ENCODE data around the gene PRPF19.

Gene PRPF19

DNA sequence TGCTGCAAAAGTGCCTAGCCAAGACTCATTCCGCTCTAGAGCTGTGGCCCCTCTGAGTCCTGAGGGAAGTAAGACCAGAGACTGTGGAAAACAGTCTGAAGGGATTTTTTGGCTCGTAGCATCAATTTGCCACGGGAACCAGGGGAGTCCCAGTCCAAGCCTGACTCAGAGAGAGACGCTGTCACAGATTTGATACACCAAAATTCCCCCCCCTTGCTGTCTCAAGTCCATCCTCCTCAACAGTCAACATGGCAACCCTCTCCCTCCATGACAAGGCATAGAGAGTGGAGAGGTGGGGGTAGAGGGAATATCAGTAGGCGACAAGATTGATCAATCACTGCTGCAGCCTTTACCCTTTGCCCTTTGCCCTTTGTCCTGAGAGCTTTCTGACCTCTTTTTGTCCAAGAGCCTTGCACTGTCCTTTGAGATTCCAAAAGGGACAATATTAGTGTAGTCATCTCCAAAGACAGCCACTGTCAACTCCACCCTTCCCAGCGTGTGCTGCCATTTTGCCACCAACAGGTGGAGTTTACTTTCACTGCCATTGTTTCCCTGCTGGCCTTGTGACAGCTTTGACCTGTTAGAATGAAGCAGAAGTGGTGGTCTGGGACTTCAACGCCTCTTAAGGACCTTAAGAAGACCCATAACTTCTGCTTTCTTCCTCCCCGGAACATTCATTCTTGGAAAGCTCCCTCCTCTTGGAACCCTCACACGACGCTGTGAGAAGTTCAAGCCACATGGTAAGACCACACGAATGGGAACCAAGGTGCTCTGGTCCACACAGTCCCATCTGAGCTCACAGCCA is 38.3 kb upstream of the PRPF19 start:
- Mint-ChIP-seq H3K4me1 (ENCODE audit: low read depth) (peaks cover 6% of the 10 kb centered on the region), H3K9me3 (no peaks in the 10 kb centered on the region), H3K27me3 (ENCODE audit: low read depth) (peaks cover 20% of the 10 kb centered on the region), H3K36me3 (ENCODE audit: low read depth) (no peaks in the 10 kb centered on the region), H3K27ac (no peak overlapping the region), H3K4me3 (no peak overlapping the region)
- no peak for DNase-seq (ENCODE audit: low spot score)

DNA sequence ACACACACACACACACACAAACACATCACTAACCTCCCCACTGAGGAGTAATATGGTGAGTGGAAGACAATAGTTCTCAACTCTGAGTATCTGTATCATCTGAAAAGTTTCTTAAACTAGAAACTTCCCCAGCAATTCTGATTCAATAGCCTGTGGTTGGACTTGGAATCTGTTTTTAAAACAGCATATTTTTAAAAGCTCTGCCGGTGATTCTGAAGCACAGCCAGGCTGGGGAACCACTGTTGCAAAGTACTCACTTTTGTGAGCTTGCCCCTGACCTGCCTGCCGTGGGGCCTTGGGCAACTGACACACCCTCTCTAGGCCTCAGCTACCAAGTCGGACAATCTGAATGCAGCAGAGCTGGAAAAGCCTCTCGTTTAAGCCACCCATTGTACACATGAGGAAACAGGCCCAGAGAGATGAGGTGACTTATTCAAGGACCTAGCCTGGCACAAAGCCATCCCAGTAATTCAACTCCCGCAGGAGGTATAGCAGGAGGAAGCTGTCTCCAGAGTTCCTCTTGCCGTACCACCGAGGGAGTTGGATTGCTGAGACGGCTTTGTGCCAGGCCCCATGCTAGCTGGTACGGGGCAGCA is 36.7 kb upstream of the PRPF19 start:
- Mint-ChIP-seq H3K4me1 (ENCODE audit: low read depth) (peaks cover 6% of the 10 kb centered on the region), H3K27me3 (ENCODE audit: low read depth) (peaks cover 6% of the 10 kb centered on the region), H3K36me3 (ENCODE audit: low read depth) (no peaks in the 10 kb centered on the region), H3K4me3 (no peak overlapping the region), H3K9me3 (no peaks in the 10 kb centered on the region), H3K27ac (no peak overlapping the region)
- no peak for DNase-seq (ENCODE audit: low spot score)

DNA sequence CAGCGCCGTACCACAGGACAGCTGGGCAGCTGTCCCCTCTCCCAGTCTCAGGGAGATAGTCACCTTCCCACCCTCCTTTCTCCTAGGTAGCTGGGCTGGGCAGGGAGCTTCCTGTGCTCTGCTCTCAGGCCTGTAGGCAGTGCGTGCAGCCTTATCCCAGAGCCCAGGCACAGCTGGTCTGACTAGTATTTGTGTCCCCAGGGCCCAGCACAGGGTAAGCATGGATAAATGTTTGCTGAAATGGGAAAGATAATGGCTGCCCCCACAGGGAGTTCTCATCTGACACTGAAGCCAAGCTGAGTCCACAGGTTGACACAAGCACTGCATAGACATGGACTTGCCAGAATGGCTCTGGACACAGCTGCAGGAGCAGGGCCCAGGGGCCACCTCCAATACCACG is 35.8 kb upstream of the PRPF19 start:
- Mint-ChIP-seq H3K27ac (no peak overlapping the region), H3K9me3 (no peaks in the 10 kb centered on the region), H3K36me3 (ENCODE audit: low read depth) (no peaks in the 10 kb centered on the region), H3K4me1 (ENCODE audit: low read depth) (peaks cover 6% of the 10 kb centered on the region), H3K4me3 (no peak overlapping the region), H3K27me3 (ENCODE audit: low read depth) (peaks cover 6% of the 10 kb centered on the region)
- no peak for DNase-seq (ENCODE audit: low spot score)

DNA sequence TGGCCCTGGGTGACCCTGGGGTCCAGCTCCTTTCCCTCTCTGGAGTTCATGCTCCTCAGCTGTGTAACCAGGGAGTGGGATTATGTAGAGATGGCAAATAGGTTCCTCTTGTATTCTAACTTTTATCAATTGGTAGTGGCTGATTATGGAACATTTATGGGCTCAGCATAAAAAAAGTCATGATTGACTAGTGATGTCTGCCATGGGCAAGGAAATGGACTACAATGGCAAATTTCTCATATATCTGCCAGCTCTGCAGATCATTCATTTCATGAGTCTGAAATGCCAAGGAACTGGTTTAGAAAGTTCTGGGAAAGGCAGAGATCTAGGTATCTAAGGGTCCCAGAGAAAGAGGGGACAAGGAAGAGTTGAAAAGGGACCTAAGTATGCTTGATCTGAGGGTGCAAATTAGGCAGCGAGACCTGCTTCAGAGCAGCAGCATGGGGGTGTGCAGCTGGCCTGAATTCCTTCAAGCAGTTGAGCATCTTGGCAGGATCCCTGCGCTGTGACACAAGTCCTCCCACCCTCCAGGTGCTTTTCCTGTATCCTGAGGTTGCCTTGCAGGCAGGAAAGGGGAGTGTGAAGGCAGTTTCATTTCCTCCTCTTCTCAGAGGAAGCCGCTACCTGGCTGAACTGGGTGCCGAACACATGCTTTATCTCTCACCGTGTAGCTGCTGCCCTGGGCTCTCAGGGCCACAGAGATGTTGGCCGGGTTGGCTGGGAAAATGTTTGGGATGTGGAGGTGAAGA is 35.2 kb upstream of the PRPF19 start:
- H3K36me3 Mint-ChIP-seq (ENCODE audit: low read depth), result no peaks in the 10 kb centered on the region
- no peak for DNase-seq (ENCODE audit: low spot score)
- no peaks in the 10 kb centered on the region for H3K9me3 Mint-ChIP-seq
- H3K4me1 Mint-ChIP-seq (ENCODE audit: low read depth), result peaks cover 6% of the 10 kb centered on the region
- H3K27me3 Mint-ChIP-seq (ENCODE audit: low read depth), result peaks cover 6% of the 10 kb centered on the region
- no peak overlapping the region for H3K4me3 Mint-ChIP-seq
- no peak overlapping the region for H3K27ac Mint-ChIP-seq

DNA sequence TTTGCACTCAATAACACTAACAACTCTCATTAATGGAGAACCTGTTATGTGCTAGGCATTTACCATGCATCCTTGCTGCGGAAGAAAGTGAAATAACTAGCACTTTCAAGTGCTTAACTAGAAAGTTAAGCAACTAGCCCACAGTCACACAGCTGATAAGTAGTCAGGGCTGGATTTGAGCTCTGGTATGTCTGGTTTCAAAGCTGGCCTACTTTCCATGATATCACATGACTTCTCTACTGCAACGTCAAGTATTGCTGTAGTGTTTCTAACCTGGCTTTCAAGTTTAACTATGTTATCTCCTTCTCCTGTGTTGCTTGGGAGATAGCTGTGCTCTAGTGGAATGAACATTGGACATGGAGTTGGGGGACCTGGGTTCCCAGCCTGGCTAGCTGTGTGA is 33.5 kb upstream of the PRPF19 start:
- H3K36me3 Mint-ChIP-seq (ENCODE audit: low read depth), result no peaks in the 10 kb centered on the region
- no peak for DNase-seq (ENCODE audit: low spot score)
- H3K27me3 Mint-ChIP-seq (ENCODE audit: low read depth), result no peaks in the 10 kb centered on the region
- H3K4me1 Mint-ChIP-seq (ENCODE audit: low read depth), result peaks cover 6% of the 10 kb centered on the region
- H3K27ac Mint-ChIP-seq, result no peak overlapping the region
- H3K9me3 Mint-ChIP-seq, result no peaks in the 10 kb centered on the region
- no peak overlapping the region for H3K4me3 Mint-ChIP-seq

DNA sequence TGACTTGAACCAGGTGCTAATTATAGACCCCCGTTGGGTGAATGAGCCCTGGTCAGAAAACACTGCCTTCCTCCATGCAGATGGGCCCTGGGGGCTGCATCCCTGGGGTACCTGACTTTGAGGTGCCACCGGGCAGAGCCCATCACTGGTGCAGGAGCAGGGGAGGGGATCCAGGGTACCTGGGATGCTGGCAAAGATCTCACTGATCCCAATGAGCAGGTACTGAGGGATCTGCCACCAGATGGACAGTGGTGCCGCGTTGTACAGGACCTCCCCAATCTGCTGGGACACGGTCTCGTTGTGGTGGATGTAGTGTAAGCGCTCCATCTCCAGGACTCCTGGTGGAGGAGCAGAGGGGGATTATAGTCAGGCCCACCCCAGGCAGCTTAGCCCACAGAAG is 32.9 kb upstream of the PRPF19 start:
- Mint-ChIP-seq H3K9me3 (no peaks in the 10 kb centered on the region), H3K27me3 (ENCODE audit: low read depth) (no peaks in the 10 kb centered on the region), H3K27ac (no peak overlapping the region), H3K36me3 (ENCODE audit: low read depth) (no peaks in the 10 kb centered on the region), H3K4me3 (no peak overlapping the region), H3K4me1 (ENCODE audit: low read depth) (peaks cover 6% of the 10 kb centered on the region)
- DNase-seq (ENCODE audit: low spot score), result no peak

DNA sequence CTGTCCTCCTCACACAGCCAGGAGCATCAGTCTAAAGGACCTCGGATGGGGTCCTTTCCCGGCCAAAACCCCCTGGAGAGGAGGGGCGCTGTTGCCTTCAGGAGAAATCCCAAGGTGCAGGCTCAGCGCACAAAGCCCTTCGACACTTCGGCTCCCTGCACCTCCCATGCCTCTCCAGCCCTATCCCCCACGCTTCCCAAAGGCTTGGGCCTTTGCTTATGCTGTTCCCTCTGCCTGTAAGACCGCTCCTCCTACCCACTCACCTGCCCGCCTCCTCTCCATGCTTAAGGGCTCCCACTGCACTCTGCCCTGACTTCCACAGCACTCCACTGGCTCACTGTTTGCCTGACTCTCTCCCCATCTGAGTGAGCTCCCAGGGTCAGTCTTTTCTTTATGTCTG is 32.1 kb upstream of the PRPF19 start:
- H3K4me1 Mint-ChIP-seq (ENCODE audit: low read depth), result peaks cover 6% of the 10 kb centered on the region
- H3K4me3 Mint-ChIP-seq, result no peak overlapping the region
- H3K36me3 Mint-ChIP-seq (ENCODE audit: low read depth), result no peaks in the 10 kb centered on the region
- no peaks in the 10 kb centered on the region for H3K9me3 Mint-ChIP-seq
- H3K27me3 Mint-ChIP-seq (ENCODE audit: low read depth), result no peaks in the 10 kb centered on the region
- no peak overlapping the region for H3K27ac Mint-ChIP-seq
- no peak for DNase-seq (ENCODE audit: low spot score)

DNA sequence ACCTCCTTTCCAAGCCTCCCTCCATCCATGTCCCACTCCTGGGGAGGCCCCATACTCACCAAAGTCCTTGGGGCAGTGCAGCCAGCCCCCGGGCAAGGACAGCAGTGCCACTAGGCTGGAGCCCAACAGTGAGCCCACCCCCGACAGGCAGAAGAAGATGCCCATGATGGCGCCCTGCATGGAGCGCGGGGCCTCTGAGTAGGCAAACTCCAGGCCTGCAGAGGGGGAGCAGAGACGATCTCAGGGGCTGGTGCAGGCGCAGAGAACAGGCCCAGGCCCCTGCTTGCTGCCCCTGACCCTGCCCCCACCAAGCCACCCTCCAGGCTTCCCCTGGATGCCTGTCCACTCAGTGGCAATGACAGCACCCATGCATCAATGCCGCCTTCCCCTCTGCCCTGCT is 31.4 kb upstream of the PRPF19 start:
- H3K27me3 Mint-ChIP-seq (ENCODE audit: low read depth), result no peaks in the 10 kb centered on the region

DNA sequence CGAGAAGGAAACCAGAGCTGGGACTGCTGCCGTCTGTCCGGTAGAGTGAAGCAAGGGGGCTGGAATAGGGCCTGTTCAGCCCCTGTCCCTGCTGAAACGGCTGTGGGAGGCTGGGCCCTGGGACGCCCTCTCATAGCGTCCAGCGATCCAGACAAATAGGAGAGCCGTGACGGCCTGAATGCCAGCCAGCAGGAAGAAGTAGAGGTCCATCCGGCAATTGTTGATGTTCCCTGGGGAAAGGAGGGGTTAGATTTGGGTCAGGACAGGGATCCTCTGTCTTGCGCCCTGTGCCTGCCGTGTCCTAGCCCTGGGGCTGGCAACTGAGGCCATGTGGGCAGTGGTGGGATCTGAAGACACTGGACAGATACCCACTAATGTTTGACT is 30.8 kb upstream of the PRPF19 start:
- peaks cover 6% of the 10 kb centered on the region for H3K4me1 Mint-ChIP-seq (ENCODE audit: low read depth)
- H3K9me3 Mint-ChIP-seq, result no peaks in the 10 kb centered on the region
- H3K4me3 Mint-ChIP-seq, result no peak overlapping the region
- no peak for DNase-seq (ENCODE audit: low spot score)
- H3K27ac Mint-ChIP-seq, result no peak overlapping the region
- H3K27me3 Mint-ChIP-seq (ENCODE audit: low read depth), result no peaks in the 10 kb centered on the region
- no peaks in the 10 kb centered on the region for H3K36me3 Mint-ChIP-seq (ENCODE audit: low read depth)

More for the DNA sequence above, 31.4 kb upstream of the PRPF19 start:
- no peak overlapping the region for H3K27ac Mint-ChIP-seq
- H3K9me3 Mint-ChIP-seq, result no peaks in the 10 kb centered on the region
- no peak for DNase-seq (ENCODE audit: low spot score)
- no peak overlapping the region for H3K4me3 Mint-ChIP-seq
- no peaks in the 10 kb centered on the region for H3K36me3 Mint-ChIP-seq (ENCODE audit: low read depth)
- H3K4me1 Mint-ChIP-seq (ENCODE audit: low read depth), result peaks cover 6% of the 10 kb centered on the region

DNA sequence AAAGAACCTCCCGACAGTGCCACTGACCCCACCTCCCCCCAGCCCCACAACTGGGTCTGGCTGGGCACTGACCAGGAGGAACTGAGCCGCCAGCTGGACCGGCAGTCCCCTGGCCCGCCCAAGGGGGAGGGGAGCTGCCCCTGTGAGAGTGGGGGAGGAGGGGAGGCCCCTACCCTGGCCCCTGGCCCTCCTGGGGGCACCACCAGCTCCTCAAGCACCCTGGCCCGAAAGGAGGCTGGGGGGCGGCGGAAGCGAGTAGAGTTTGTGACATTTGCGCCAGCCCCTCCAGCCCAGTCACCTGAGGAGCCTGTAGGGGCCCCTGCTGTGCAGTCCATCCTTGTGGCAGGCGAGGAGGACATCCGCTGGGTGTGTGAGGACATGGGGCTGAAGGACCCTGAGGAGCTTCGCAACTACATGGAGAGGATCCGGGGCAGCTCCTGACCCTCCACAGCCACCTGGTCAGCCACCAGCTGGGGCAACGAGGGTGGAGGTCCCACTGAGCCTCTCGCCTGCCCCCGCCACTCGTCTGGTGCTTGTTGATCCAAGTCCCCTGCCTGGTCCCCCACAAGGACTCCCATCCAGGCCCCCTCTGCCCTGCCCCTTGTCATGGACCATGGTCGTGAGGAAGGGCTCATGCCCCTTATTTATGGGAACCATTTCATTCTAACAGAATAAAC is 30.2 kb upstream of the PRPF19 start:
- no peak overlapping the region for H3K27ac Mint-ChIP-seq
- no peak overlapping the region for H3K4me3 Mint-ChIP-seq
- DNase-seq (ENCODE audit: low spot score), result no peak
- no peaks in the 10 kb centered on the region for H3K27me3 Mint-ChIP-seq (ENCODE audit: low read depth)
- peaks cover 4% of the 10 kb centered on the region for H3K4me1 Mint-ChIP-seq (ENCODE audit: low read depth)
- no peaks in the 10 kb centered on the region for H3K36me3 Mint-ChIP-seq (ENCODE audit: low read depth)
- no peaks in the 10 kb centered on the region for H3K9me3 Mint-ChIP-seq

DNA sequence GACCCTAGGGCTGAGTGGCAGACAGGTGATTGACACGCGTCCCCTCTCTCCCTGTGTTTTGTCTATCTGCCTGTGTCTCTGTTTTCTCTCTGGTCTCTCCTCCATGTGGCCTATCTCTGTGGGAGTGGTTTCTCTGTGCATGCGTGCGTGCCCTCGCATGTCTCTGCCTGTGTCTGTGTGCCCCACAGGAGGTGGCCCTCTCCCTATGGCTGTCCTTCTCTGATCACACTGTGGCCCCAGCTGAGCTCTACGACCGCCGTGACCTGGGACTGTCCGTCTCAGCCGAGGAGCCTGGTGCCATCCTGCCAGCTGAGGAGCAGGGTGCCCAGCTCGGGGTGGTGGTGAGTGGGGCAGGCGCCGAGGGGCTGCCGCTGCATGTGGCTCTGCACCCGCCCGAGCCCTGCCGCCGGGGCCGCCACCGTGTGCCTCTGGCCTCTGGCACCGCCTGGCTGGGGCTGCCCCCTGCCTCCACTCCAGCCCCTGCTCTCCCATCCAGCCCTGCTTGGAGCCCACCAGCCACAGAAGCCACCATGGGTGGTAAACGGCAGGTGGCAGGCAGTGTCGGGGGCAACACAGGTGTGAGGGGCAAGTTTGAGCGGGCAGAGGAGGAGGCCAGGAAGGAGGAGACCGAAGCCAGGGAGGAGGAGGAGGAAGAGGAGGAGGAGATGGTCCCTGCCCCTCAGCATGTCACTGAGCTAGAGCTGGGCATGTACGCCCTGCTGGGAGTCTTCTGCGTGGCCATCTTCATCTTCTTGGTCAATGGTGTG is 29.5 kb upstream of the PRPF19 start:
- Mint-ChIP-seq H3K9me3 (no peaks in the 10 kb centered on the region), H3K4me1 (ENCODE audit: low read depth) (no peaks in the 10 kb centered on the region)
- DNase-seq (ENCODE audit: low spot score), result no peak

DNA sequence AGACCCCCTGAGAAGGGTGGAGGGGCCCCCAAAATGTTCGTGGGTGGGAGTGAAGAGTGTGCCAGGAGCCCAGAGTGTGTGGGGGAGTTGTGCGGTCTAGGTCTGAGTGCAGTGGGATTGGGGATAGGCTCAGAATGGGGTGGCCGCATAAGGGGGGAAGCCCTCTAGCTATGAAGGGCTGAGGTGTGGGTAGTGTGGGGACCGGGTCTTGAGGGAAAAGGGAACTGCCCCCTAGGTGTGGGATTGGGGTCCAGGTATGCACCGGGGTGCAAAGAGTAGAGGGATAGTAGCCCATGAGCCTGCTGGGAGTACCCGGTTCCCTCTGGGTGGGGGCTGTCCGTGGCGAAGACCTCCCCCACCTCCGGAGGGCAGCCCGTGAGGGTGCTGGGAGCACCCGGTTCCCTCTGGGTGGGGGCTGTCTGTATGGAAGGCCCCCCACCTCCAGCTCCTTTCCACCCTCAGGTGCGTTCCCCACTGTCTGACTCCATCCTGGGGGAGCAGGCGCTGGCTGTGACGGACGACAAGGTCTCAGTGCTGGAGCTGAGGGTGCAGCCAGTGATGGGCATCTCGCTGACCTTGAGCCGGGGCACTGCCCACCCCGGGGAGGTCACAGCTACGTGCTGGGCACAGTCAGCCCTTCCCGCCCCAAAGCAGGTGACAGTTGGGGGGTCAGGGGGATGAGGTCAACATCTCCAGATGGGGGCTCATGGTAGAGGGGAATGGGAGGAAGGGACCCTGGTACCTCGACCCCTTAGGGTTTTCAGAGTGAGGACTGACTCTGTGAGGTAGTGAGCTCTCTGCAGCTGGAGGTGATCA is 28.6 kb upstream of the PRPF19 start:
- no peaks in the 10 kb centered on the region for H3K36me3 Mint-ChIP-seq (ENCODE audit: low read depth)
- H3K9me3 Mint-ChIP-seq, result no peaks in the 10 kb centered on the region
- peaks cover under 1% of the 10 kb centered on the region for H3K27me3 Mint-ChIP-seq (ENCODE audit: low read depth)
- DNase-seq (ENCODE audit: low spot score), result no peak
- no peaks in the 10 kb centered on the region for H3K4me1 Mint-ChIP-seq (ENCODE audit: low read depth)
- no peak overlapping the region for H3K4me3 Mint-ChIP-seq
- H3K27ac Mint-ChIP-seq, result no peak overlapping the region

More for the DNA sequence above, 29.5 kb upstream of the PRPF19 start:
- H3K4me3 Mint-ChIP-seq, result no peak overlapping the region
- H3K27ac Mint-ChIP-seq, result no peak overlapping the region
- H3K27me3 Mint-ChIP-seq (ENCODE audit: low read depth), result no peaks in the 10 kb centered on the region
- no peaks in the 10 kb centered on the region for H3K36me3 Mint-ChIP-seq (ENCODE audit: low read depth)

Data from T-helper 2 cell treated with Interferon-gamma antibody and Interleukin-4, amounts not matched to agents 5 μg/mL and 100 μg/mL, for 36 hours (primary cell).